Ascending aorta (tissue), 2 donors: Measurements from ENCODE around the gene GRIK3. TPM values are rescaled to one million over a fixed set of nuclear protein-coding genes. Genes with fewer than 3 reads are reported as not detected.

ENCODE experiments used
- DNase-seq, 2 donors: peaks; one replicate each; pipeline ENCODE4 v3.0.0-alpha.2; 2019; ENCODE audit warnings: low spot score in 2 of 2
- H3K27ac ChIP-seq, 2 donors: fragments of 200-600 bp; sonication (generic); one replicate each; pipeline ENCODE4 v1.5.1; 2016 to 2017; ENCODE audit warnings: mild to moderate bottlenecking in 1 of 2
- H3K27me3 ChIP-seq: fragments of 200-600 bp; sonication (generic); one replicate; pipeline ENCODE4 v1.5.1; 2017
- H3K36me3 ChIP-seq, 2 donors: fragments of 200-600 bp; sonication (generic); one replicate each; pipeline ENCODE4 v1.5.1; 2016
- H3K4me1 ChIP-seq, 2 donors: fragments of 200-600 bp; sonication (generic); one replicate each; pipeline ENCODE4 v1.5.1; 2016 to 2017; ENCODE audit warnings: mild to moderate bottlenecking in 1 of 2
- H3K4me3 ChIP-seq, 2 donors: fragments of 200-600 bp; sonication (generic); one replicate each; pipeline ENCODE4 v1.5.1; 2016 to 2017; ENCODE audit warnings: mild to moderate bottlenecking in 1 of 2
- H3K9me3 ChIP-seq, 2 donors: fragments of 200-600 bp; sonication (generic); one replicate each; pipeline ENCODE4 v1.5.1; 2016
- CTCF ChIP-seq, 3 experiments: fragments of 200-600 bp in 2 of 3; fragments of 450-650 bp in 1 of 3; sonication (generic) in 2 of 3; IDR thresholded peaks; one replicate each; pipeline ENCODE4 v1.5.1; 2016 to 2019; ENCODE audit warnings: antibody characterized with exemption in 3 of 3, mild to moderate bottlenecking in 1 of 3, moderate library complexity in 1 of 3
- intact Hi-C: fragments of 100-400 bp; cut with DNase I; formaldehyde crosslinking; loops from one replicate; pipeline ENCODE4 v1.15.1; 2023
- total RNA-seq: library from RNA; depleted of rRNA; stranded (reverse); fragments of >200 nt; gene quantifications from one replicate; pipeline ENCODE4 v1.1.0, GENCODE V29; 2016

Gene GRIK3
- total RNA-seq, 1 donor from 2014 or later, result under 0.01 TPM

DNA sequence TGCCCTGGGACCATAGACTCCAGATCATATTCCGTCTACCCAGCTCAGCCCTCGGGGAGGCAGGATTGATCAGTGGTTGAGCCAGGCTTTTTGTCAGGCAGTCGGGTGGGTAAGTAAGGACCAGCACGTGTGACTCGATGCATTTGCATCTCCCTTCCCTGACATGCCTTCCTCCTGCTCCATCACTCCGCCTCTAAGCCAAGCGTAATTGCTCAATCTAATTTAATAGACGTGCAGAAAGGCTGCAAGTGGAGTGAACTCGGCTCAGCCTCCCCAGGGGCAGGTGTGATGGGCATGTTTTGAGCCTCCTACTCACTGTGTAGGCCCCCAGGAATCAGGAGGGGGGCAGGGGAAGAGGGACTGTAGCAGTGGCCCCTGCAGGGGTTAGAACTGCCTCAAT is 34.6 kb upstream of the GRIK3 start:
- Histone ChIP-seq H3K9me3 (no peaks in the 10 kb centered on the region), H3K36me3 (no peaks in the 10 kb centered on the region), H3K4me3 (no peak overlapping the region), H3K27ac (no peak overlapping the region), H3K27me3 (no peaks in the 10 kb centered on the region), H3K4me1 (no peaks in the 10 kb centered on the region)
- no peak for DNase-seq
- intact Hi-C loops, result no loop called here
- no peak for TF ChIP-seq CTCF (IDR thresholded peaks at IDR 0.05)

DNA sequence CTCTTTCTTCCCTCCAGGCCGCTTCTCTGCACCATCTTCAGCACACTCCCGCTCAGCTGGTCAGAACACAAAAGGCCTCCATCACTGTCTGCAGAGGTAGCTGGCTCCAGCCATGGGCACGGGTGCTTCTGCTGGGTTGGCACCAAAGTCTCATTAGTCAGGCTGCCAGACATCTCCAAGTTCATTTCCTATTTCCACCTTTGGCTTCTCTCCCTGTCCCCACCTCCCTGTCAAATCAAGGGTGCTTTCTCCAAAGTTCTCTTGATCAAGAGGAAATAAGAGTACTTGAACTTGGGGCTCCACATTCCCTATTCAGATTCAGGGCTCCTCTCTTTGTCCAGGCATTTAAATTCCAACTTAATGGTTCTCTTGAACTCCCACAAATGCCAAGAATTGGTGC is 33.9 kb upstream of the GRIK3 start:
- intact Hi-C loops, result no loop called here
- DNase-seq, result no peak
- H3K4me3 ChIP-seq, result no peak overlapping the region
- no peaks in the 10 kb centered on the region for H3K36me3 ChIP-seq
- no peaks in the 10 kb centered on the region for H3K9me3 ChIP-seq
- H3K27me3 ChIP-seq, result no peaks in the 10 kb centered on the region
- H3K27ac ChIP-seq, result no peak overlapping the region
- H3K4me1 ChIP-seq, result no peaks in the 10 kb centered on the region
- no peak for TF ChIP-seq CTCF (IDR thresholded peaks at IDR 0.05)

- Histone ChIP-seq H3K4me1 (no peaks in the 10 kb centered on the region), H3K4me3 (no peak overlapping the region), H3K27ac (no peak overlapping the region), H3K36me3 (no peaks in the 10 kb centered on the region), H3K27me3 (no peaks in the 10 kb centered on the region), H3K9me3 (no peaks in the 10 kb centered on the region)
- no peak for TF ChIP-seq CTCF (IDR thresholded peaks at IDR 0.05)
- intact Hi-C loops, result no loop called here
- no peak for DNase-seq
Measured at GRCh38 chr1:37064039-37064438, 29.7 kb upstream of the GRIK3 start.

- TF ChIP-seq CTCF (IDR thresholded peaks at IDR 0.05), result no peak
- Histone ChIP-seq H3K27ac (no peak overlapping the region), H3K4me1 (no peaks in the 10 kb centered on the region), H3K36me3 (no peaks in the 10 kb centered on the region), H3K27me3 (no peaks in the 10 kb centered on the region), H3K4me3 (no peak overlapping the region), H3K9me3 (no peaks in the 10 kb centered on the region)
- no peak for DNase-seq
- intact Hi-C loops, result no loop called here
Measured at GRCh38 chr1:37059346-37059745, 25.0 kb upstream of the GRIK3 start.

DNA sequence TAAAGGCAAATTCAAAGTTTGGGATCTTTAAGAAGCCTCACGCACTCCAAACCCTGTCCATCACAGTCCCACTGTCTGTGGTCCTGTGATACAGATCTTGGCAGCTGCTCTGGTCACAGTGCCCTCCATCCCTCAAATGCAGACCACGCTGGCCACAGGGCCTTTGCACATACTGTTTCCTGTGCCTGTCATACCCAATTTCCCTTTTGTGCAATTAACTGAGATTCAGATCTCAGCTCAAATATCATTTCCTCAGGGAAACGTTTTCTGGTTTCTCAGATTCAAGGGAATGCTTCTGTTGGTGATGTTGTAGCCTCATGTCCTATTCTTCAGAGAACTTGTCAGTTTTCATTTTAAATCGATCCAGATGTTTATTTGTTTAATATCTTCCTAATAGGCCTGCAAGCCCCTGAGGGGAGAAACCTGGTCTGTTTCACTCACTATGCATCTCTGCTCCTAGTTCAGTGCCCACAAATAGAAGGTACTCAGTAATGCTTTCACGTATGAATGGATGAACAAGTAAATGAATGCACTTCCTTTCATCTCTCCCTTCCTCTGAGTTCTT is 24.2 kb upstream of the GRIK3 start:
- H3K27me3 ChIP-seq, result no peaks in the 10 kb centered on the region
- no peaks in the 10 kb centered on the region for H3K4me1 ChIP-seq
- intact Hi-C loops, result no loop called here
- no peak overlapping the region for H3K27ac ChIP-seq
- H3K36me3 ChIP-seq, result no peaks in the 10 kb centered on the region
- no peak overlapping the region for H3K4me3 ChIP-seq
- H3K9me3 ChIP-seq, result no peaks in the 10 kb centered on the region
- TF ChIP-seq CTCF (IDR thresholded peaks at IDR 0.05), result no peak
- DNase-seq, result no peak

- Histone ChIP-seq H3K36me3 (no peaks in the 10 kb centered on the region), H3K4me3 (no peak overlapping the region), H3K27me3 (no peaks in the 10 kb centered on the region), H3K9me3 (no peaks in the 10 kb centered on the region), H3K27ac (no peak overlapping the region), H3K4me1 (no peaks in the 10 kb centered on the region)
- intact Hi-C loops, result no loop called here
- no peak for DNase-seq
- no peak for TF ChIP-seq CTCF (IDR thresholded peaks at IDR 0.05)
Measured at GRCh38 chr1:37056325-37056724, 22.0 kb upstream of the GRIK3 start.
